Hepatocyte (in vitro differentiated cells): ENCODE measurements around the gene ADRM1.

Experiments
- EZH2 ChIP-seq: fragments of 200-600 bp; sonication (generic); IDR thresholded peaks from 2 replicates; pipeline ENCODE4 v1.6.1; 2016; ENCODE audit warnings: antibody characterized with exemption, mild to moderate bottlenecking, borderline replicate concordance
- TF ChIP-seq, protein P1 (sequence below): fragments of 200-600 bp; sonication (generic); IDR thresholded peaks from 2 replicates; pipeline ENCODE4 v1.5.1; 2016; ENCODE audit warnings: antibody characterized with exemption, mild to moderate bottlenecking; ENCODE audit not compliant: poor library complexity

DNA sequence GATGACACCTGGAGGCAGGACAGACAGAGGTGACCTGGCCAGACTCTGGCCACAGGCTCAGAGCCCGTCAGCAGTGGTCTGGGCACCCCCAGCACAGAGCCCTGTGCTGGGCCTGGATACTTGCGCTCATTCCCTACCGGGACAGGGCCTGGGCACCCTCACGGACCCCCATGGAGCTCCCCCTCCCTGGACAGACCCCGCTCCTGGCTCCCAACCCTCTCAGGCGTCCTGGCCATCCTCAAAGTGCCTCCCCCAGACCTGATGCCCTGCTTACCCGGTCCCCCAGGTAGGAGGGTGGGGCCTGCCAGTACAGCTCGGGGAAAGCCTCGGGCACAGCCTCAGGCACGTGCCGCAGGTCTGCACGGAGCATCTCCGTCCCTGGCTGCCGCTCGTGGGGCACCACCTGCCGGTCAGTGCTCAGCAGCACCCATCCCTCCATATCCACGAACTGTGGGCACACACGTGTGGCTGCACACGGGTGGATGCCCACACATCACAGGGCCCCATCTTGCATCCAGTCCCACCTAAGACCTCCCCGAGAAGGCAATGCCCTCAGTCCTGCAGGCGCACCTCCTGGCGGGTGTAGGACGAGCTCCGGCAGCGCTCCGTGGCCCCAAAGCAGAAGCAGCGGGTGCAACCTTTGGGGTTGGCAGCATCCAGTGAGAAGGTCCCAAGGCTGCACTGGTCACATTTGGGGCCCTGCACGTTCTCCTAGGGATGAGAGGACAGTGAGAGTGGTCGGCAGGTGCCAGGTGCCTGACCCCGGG, 24.3 kb downstream of the ADRM1 start:
- TF ChIP-seq, protein P1, sequence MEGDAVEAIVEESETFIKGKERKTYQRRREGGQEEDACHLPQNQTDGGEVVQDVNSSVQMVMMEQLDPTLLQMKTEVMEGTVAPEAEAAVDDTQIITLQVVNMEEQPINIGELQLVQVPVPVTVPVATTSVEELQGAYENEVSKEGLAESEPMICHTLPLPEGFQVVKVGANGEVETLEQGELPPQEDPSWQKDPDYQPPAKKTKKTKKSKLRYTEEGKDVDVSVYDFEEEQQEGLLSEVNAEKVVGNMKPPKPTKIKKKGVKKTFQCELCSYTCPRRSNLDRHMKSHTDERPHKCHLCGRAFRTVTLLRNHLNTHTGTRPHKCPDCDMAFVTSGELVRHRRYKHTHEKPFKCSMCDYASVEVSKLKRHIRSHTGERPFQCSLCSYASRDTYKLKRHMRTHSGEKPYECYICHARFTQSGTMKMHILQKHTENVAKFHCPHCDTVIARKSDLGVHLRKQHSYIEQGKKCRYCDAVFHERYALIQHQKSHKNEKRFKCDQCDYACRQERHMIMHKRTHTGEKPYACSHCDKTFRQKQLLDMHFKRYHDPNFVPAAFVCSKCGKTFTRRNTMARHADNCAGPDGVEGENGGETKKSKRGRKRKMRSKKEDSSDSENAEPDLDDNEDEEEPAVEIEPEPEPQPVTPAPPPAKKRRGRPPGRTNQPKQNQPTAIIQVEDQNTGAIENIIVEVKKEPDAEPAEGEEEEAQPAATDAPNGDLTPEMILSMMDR, result no peak
- TF ChIP-seq EZH2, result no peak
